ENCODE measurements around the gene JARID2.
A peak's percentile ranks its signal among the peaks of the same experiment; 100 is the strongest.

Gene JARID2

GRCh38 chr6:15427331-15428070 lies 181.6 kb downstream of the JARID2 start:
- peak; percentile 38 for DNase-seq

GRCh38 chr6:15429141-15430110 lies 183.6 kb downstream of the JARID2 start:
- peak; percentile 72 for DNase-seq

- DNase-seq: no peak
Observed at GRCh38 chr6:15430186-15430585, 184.3 kb downstream of the JARID2 start.

- peak; percentile 41 for DNase-seq
Observed at GRCh38 chr6:15430931-15431405, 185.1 kb downstream of the JARID2 start.

- peak; percentile 85 for DNase-seq
Observed at GRCh38 chr6:15431762-15432483, 186.1 kb downstream of the JARID2 start.

- peak; percentile 11 for DNase-seq
Observed at GRCh38 chr6:15433511-15433861, 187.6 kb downstream of the JARID2 start.

- DNase-seq: no peak
Observed at GRCh38 chr6:15434263-15434662, 188.4 kb downstream of the JARID2 start.

GRCh38 chr6:15434823-15435380 lies 189.0 kb downstream of the JARID2 start:
- DNase-seq: no peak

GRCh38 chr6:15435468-15435867 lies 189.6 kb downstream of the JARID2 start:
- DNase-seq: no peak

GRCh38 chr6:15436451-15436850 lies 190.6 kb downstream of the JARID2 start:
- peak; percentile 51 for DNase-seq

- DNase-seq: peak; percentile 20
Observed at GRCh38 chr6:15437090-15437635, 191.3 kb downstream of the JARID2 start.

- peak; percentile 41 for DNase-seq
Observed at GRCh38 chr6:15439410-15440025, 193.6 kb downstream of the JARID2 start.

GRCh38 chr6:15440040-15440439 lies 194.2 kb downstream of the JARID2 start:
- DNase-seq: no peak

GRCh38 chr6:15441215-15441868 lies 195.5 kb downstream of the JARID2 start:
- DNase-seq: peak; percentile 67

- peak; percentile 7 for DNase-seq
Observed at GRCh38 chr6:15441981-15442380, 196.1 kb downstream of the JARID2 start.

- DNase-seq: peak; percentile 18
Observed at GRCh38 chr6:15442467-15442866, 196.6 kb downstream of the JARID2 start.

- DNase-seq: peak; percentile 16
Observed at GRCh38 chr6:15443119-15443830, 197.4 kb downstream of the JARID2 start.

- peak; percentile 30 for DNase-seq
Observed at GRCh38 chr6:15444081-15444731, 198.3 kb downstream of the JARID2 start.

- DNase-seq: peak; percentile 58
Observed at GRCh38 chr6:15444881-15445280, 199.0 kb downstream of the JARID2 start.

Measured in islet precursor cell (in vitro differentiated cells).